PC-9 (cell line): Measurements from ENCODE around the gene UBR1. TPM values are rescaled to one million over a fixed set of nuclear protein-coding genes. Genes with fewer than 3 reads are reported as not detected.

Source experiments
- BruUV-seq: library from RNA; stranded (reverse); fragments of 400-500 nt; replicated peaks from 2 replicates; lab custom pipeline; 2021; lab: Mats Ljungman, UMichigan
- CTCF ChIA-PET: fragments of 300-600 bp; sonication (Branson Sonifier 250); formaldehyde crosslinking; loops from one replicate; lab custom pipeline; 2022; ENCODE audit warnings: antibody characterized with exemption; lab: Charles Lee
- POLR2A ChIA-PET: fragments of 300-600 bp; sonication (Branson Sonifier 250); formaldehyde crosslinking; loops from one replicate; lab custom pipeline; 2022; ENCODE audit warnings: antibody characterized with exemption; ENCODE audit not compliant: unreplicated experiment; lab: Charles Lee
- DNase-seq, 2 experiments: peaks; one replicate each; pipeline versions ENCODE4 v3.0.0 to v3.0.0-alpha.2; 2015 to 2022; ENCODE audit warnings: mixed read lengths in 1 of 2
- H2AFZ ChIP-seq: fragments of 200-600 bp; sonication (generic); 2 replicates; pipeline ENCODE4 v1.8.1; 2017; ENCODE audit warnings: antibody characterized with exemption
- H3F3A ChIP-seq: fragments of 200-600 bp; sonication (generic); 2 replicates; pipeline ENCODE4 v1.8.1; 2017; ENCODE audit warnings: antibody characterized with exemption, mild to moderate bottlenecking, low read depth; ENCODE audit not compliant: insufficient read depth
- H3K27ac ChIP-seq: fragments of 200-600 bp; sonication (generic); 2 replicates; pipeline ENCODE4 v1.6.1; 2016; ENCODE audit warnings: mixed run types
- H3K27me3 ChIP-seq: fragments of 200-600 bp; sonication (generic); 2 replicates; pipeline ENCODE4 v1.6.1; 2016; ENCODE audit warnings: low read depth, mixed run types; ENCODE audit not compliant: insufficient read depth
- H3K36me3 ChIP-seq: fragments of 200-600 bp; sonication (generic); 2 replicates; pipeline ENCODE4 v1.6.1; 2016; ENCODE audit warnings: low read depth, mixed run types
- H3K4me1 ChIP-seq: fragments of 200-600 bp; sonication (generic); replicated peaks from 2 replicates; pipeline ENCODE4 v1.6.1; 2016; ENCODE audit warnings: mixed run types; ENCODE audit not compliant: insufficient read depth
- H3K4me2 ChIP-seq: fragments of 200-600 bp; sonication (generic); 2 replicates; pipeline ENCODE4 v1.6.1; 2017; ENCODE audit warnings: mixed run types
- H3K4me3 ChIP-seq: fragments of 200-600 bp; sonication (generic); 2 replicates; pipeline ENCODE4 v1.6.1; 2016; ENCODE audit warnings: mixed run types
- H3K79me2 ChIP-seq: fragments of 200-600 bp; sonication (generic); 2 replicates; pipeline ENCODE4 v1.6.1; 2017; ENCODE audit warnings: low read depth, mixed run types
- H3K9me2 ChIP-seq: fragments of 200-600 bp; sonication (generic); 2 replicates; pipeline ENCODE4 v1.8.1; 2017; ENCODE audit warnings: mild to moderate bottlenecking; ENCODE audit not compliant: insufficient read depth
- H3K9me3 ChIP-seq: fragments of 200-600 bp; sonication (generic); 2 replicates; pipeline ENCODE4 v1.8.1; 2016; ENCODE audit warnings: low read depth; ENCODE audit not compliant: insufficient read depth
- H4K20me1 ChIP-seq: fragments of 200-600 bp; sonication (generic); 2 replicates; pipeline ENCODE4 v1.8.1; 2017; ENCODE audit not compliant: insufficient read depth
- CTCF ChIP-seq: fragments of 200-600 bp; sonication (generic); conservative IDR thresholded peaks from 2 replicates; pipeline ENCODE4 v1.6.1; 2017; ENCODE audit warnings: mixed run types, antibody characterized with exemption, mild to moderate bottlenecking, moderate library complexity
- EZH2 ChIP-seq: fragments of 200-600 bp; sonication (generic); IDR thresholded peaks from 2 replicates; pipeline ENCODE4 v1.8.0; 2017; ENCODE audit warnings: antibody characterized with exemption, low read depth
- intact Hi-C: fragments of 100-400 bp; cut with micrococcal nuclease; formaldehyde crosslinking; loops from one replicate; pipeline ENCODE4 v1.10.0; 2022; ENCODE audit not compliant: unreplicated experiment
- total RNA-seq: library from RNA; stranded (reverse); gene quantifications from 2 replicates; pipeline ENCODE4 v1.2.3, GENCODE V29; 2021

UBR1 gene
- total RNA-seq, 1 experiment from 2014 or later, result 17.1 TPM

GRCh38 chr15:43093026-43093425 lies 12.8 kb downstream of the UBR1 start:
- POLR2A ChIA-PET, result interaction anchor here (0.6 kb wide), 1 partner anchor 854 kb away, joined by 6 read pairs; no protein-coding TSS in a partner anchor
- H3K27ac ChIP-seq, result no peak overlapping the region

GRCh38 chr15:43091859-43092258 lies 14.0 kb downstream of the UBR1 start:
- BruUV-seq, result no TSS peak

More at GRCh38 chr15:43093026-43093425, 12.8 kb downstream of the UBR1 start:
- H3F3A ChIP-seq, result no peaks in the 10 kb centered on the region
- H2AFZ ChIP-seq, result no peak overlapping the region
- H3K9me2 ChIP-seq, result no peaks in the 10 kb centered on the region
- no TSS peak for BruUV-seq
- intact Hi-C loops, result no loop called here
- TF ChIP-seq CTCF (no peak), EZH2 (no peak)
- DNase-seq, result no peak
- no peaks in the 10 kb centered on the region for H3K36me3 ChIP-seq
- H4K20me1 ChIP-seq, result no peaks in the 10 kb centered on the region
- H3K4me3 ChIP-seq, result no peak overlapping the region
- H3K27me3 ChIP-seq, result no peaks in the 10 kb centered on the region
- H3K79me2 ChIP-seq, result no peaks in the 10 kb centered on the region
- CTCF ChIA-PET, result no interaction called here
- no peaks in the 10 kb centered on the region for H3K9me3 ChIP-seq
- no peak overlapping the region for H3K4me2 ChIP-seq
- H3K4me1 ChIP-seq, result no peaks in the 10 kb centered on the region

GRCh38 chr15:43086551-43086950 lies 19.3 kb downstream of the UBR1 start:
- no peaks in the 10 kb centered on the region for H3K9me2 ChIP-seq
- no peak overlapping the region for H3K27ac ChIP-seq
- no peaks in the 10 kb centered on the region for H3K79me2 ChIP-seq
- CTCF ChIA-PET, result no interaction called here
- no peaks in the 10 kb centered on the region for H3K27me3 ChIP-seq
- POLR2A ChIA-PET, result no interaction called here
- TF ChIP-seq CTCF, result no peak
- TF ChIP-seq EZH2, result no peak
- H3F3A ChIP-seq, result no peaks in the 10 kb centered on the region
- H3K36me3 ChIP-seq, result no peaks in the 10 kb centered on the region
- no peaks in the 10 kb centered on the region for H3K9me3 ChIP-seq
- DNase-seq, result no peak
- no TSS peak for BruUV-seq
- H3K4me2 ChIP-seq, result no peak overlapping the region
- no peaks in the 10 kb centered on the region for H4K20me1 ChIP-seq
- no peak overlapping the region for H3K4me3 ChIP-seq
- no peak overlapping the region for H2AFZ ChIP-seq
- H3K4me1 ChIP-seq, result no peaks in the 10 kb centered on the region
- intact Hi-C loops, result no loop called here

More at GRCh38 chr15:43091859-43092258, 14.0 kb downstream of the UBR1 start:
- Histone ChIP-seq H3K9me3 (no peaks in the 10 kb centered on the region), H3K9me2 (no peaks in the 10 kb centered on the region), H3K36me3 (no peaks in the 10 kb centered on the region), H3K4me3 (no peak overlapping the region), H2AFZ (no peak overlapping the region), H3K27me3 (no peaks in the 10 kb centered on the region), H3F3A (no peaks in the 10 kb centered on the region), H3K4me1 (no peaks in the 10 kb centered on the region), H3K27ac (no peak overlapping the region), H3K4me2 (no peak overlapping the region), H3K79me2 (no peaks in the 10 kb centered on the region), H4K20me1 (no peaks in the 10 kb centered on the region)
- intact Hi-C loops, result no loop called here
- no peak for TF ChIP-seq CTCF
- no peak for TF ChIP-seq EZH2
- ChIA-PET POLR2A (interaction anchor here (0.6 kb wide), 1 partner anchor 70 kb away, joined by 9 read pairs; no protein-coding TSS in a partner anchor), CTCF (no interaction called here)
- no peak for DNase-seq
